Mammary epithelial cell (primary cell): ENCODE results near the gene ERP29.

Experiments used
- CTCF ChIP-seq, 2 donors: IDR thresholded peaks in 1 of 2; conservative IDR thresholded peaks in 1 of 2; 2 replicates each; pipeline ENCODE4 v1.5.1; 2011 to 2012; ENCODE audit warnings: inconsistent platforms in 2 of 2, low read length in 2 of 2, mild to moderate bottlenecking in 2 of 2, control low read depth in 1 of 2, low read depth in 1 of 2; ENCODE audit not compliant: insufficient read depth in 1 of 2; ENCODE audit errors: extremely low read depth in 1 of 2
- EZH2 ChIP-seq: IDR thresholded peaks from 2 replicates; pipeline ENCODE4 v1.6.1; 2012; ENCODE audit warnings: low read length, inconsistent platforms, borderline replicate concordance

- no peak for TF ChIP-seq CTCF (conservative IDR thresholded peaks at IDR 0.05 in 1 of 2, IDR thresholded peaks at IDR 0.05 in 1 of 2; ENCODE audit: extremely low read depth in 1 of 2, insufficient read depth in 1 of 2, low read depth in 1 of 2, low read length in 2 of 2)
- no peak for TF ChIP-seq EZH2
Observed at GRCh38 chr12:111981987-111982386, 31.2 kb upstream of the ERP29 start.
